Skin of body (tissue), 2 donors: Measurements from ENCODE around the gene DDR1. TPM values are rescaled to one million over a fixed set of nuclear protein-coding genes. Genes with fewer than 3 reads are reported as not detected.
"Not testable (repeated sequence)": the region's sequence is repeated elsewhere in the genome, so short reads cannot be mapped to it uniquely, and the experiment has no call there.

ENCODE experiments used
- DNase-seq: peaks from one replicate; lab custom pipeline; 2025; lab: John Stamatoyannopoulos, UW
- total RNA-seq: library from RNA; depleted of rRNA; stranded (reverse); fragments of >200 nt; gene quantifications from one replicate; pipeline ENCODE4 v1.2.3, GENCODE V29; 2014

DDR1 gene
- total RNA-seq: 59.3 TPM

DNA sequence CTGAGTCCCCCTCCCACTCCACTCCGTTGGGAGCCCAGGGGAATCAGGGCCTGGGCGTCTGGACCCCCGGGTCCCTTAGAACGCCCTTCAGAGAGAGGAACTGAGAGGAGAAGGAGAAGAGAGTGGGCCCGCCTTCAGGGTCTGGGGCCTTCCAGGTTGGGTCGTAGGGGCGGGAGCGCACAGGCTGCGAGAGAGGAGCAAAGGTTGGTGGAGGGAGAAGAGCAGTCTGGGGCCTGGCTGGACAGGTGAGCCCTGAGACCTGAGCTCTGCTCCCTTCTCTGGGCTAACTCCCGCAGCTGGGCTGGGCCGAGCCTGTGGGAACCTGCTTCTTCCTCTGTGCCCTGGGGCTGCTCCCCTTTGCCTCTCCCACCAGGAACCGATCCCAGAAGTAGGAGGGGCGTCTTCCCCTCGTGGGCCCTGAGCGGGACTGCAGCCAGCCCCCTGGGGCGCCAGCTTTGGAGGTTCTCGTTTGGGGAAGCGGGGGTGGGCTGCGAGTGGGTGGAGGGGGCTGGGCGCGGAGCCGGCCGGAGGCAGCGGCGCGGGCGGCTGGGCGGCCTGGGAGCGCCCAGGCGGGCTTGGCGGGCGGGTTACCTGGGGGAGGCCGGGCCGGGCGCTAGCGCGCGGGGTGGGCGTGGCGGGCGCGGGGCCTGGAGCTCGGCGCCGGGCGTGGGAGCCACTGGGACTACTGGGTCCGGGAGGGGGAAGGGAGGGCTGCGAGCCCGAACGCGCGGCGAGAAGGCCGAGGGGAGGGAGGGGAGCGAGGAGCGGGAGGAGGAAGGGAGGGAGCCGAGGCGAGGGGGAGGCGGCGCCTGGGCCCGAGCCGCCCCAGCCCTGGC is at the start of gene DDR1:
Gene DDR1 (plus strand): TSS at position 835 of the 836 bp plus-strand sequence. CDS start 4,211 bp downstream, outside the sequence.
- peak; percentile 65 for DNase-seq

DNA sequence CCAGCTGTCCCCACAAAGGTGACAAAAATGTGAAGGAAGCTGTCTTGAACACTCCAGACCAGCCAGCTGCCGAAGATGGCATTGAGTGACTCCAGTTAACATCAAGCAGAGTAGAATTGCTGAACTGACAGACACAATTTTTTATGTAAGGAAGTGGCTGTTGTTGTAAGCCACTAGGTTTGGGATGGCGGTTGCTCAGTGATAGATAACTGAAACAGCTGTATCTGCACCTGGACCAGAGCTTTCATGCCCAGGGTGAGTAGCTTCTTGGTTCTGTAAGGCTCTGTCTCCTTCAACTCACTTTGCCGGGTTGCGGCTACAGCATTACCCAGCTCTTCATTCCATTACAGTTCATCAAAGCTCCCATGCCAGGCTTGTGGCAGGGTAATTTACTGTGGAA is 49.7 kb upstream of the DDR1 start:
- DNase-seq: no peak

DNA sequence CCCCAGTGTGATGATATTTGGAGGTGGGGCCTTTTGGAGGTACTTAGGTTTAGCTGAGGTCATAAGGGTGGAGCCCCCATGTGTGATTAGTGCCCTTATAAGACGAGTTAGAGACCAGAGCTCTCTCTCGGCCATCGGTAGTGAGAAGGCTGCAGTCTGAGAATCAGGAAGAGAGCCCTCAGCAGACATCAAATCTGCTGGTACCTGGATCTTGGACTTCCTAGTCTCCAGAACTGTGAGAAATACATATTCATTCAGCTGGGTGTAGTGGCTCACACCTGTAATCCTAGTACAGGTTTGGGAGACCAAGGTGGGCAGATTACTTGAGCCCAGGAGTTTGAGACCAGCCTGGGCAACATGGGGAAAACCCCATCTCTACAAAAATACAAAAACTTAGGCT is 48.7 kb upstream of the DDR1 start:
- DNase-seq: no peak

- DNase-seq: no peak
These were observed 47.9 kb upstream of the DDR1 start for GRCh38 chr6:30836431-30836866.

DNA sequence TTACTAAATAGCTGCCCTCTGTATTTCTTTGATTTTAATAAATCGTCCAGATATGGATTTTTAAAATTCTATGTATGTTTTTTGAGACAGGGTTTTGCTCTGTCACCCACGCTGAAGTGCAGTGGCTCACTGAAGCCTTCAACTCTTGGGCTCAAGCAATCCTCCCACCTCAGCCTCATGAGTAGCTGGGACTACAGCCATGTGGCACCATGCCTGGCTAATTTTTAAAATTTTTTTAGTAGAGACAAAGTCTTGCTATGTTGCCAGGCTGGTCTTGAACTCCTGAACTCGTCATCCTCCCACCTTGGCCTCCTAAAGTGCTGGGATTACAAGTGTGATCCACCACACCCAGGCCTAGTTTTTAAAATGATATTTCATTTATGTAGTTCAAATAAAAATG is 47.4 kb upstream of the DDR1 start:
- DNase-seq: no peak

GRCh38 chr6:30837432-30837831 is 46.9 kb upstream of the DDR1 start:
- DNase-seq: no peak

DNA sequence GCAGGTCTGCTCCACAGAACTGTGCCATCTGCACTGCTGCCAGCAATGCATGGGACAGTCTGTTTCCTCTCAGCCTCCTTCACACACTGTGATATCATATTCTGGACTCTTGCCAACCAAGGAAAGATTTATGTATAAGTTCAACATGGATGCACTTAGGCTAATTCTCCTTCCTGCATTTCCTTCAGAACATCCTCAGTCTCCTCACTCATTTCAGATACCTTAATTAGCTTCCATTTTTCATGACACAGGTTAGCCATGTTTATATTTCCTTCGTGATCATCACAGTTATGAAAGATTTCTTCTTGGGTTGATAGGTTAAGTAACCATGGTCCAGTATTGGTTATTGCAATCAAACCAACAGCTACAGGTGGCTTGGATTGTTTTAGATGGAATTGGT is 46.4 kb upstream of the DDR1 start:
- DNase-seq: no peak

GRCh38 chr6:30839671-30840070 is 44.6 kb upstream of the DDR1 start:
- no peak for DNase-seq

GRCh38 chr6:30840084-30840934 is 44.0 kb upstream of the DDR1 start:
- no peak for DNase-seq

GRCh38 chr6:30840935-30841643 is 43.2 kb upstream of the DDR1 start:
- DNase-seq: no peak

DNA sequence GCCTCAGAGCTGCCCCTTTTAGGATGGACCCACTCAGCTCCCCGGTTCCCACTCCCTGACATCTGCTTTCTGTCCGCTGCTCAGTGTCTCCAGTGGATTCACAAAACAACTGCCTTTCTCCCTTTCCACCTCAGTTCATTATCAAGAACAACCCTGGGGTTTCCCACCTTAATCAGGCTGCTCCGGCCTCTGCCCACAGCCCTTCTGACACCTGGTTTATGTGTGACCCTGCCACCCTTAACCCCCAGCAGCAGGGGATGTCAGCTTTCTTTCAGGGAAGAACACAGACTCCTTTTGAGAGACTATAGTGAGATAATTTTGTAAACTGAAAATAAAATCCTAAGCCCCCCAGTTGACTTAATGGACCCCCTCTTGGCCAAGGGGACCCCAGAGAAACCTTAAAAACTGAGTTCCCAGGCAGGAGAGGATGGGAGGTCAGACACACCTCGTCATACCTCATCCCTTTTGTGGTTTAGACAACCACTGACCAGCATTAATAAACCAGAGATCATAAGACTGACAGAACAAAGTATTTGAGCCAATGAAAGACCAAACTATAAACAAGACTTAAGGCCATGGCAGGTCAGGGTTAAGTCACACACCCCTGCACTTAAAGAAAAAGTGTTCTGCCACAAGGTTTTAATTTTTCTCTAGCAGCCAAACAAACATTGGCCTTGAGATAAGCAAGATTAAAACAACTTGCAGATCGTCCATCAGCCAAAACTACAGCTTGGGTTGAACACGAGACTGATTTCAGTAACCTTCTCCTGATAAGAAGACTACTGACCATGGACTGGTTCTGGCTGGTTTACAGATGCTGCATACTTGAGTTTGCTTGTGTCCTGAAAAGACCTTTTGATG is 42.4 kb upstream of the DDR1 start:
- DNase-seq: no peak

GRCh38 chr6:30842754-30843610 is 41.3 kb upstream of the DDR1 start:
- no peak for DNase-seq

GRCh38 chr6:30843611-30843998 is 40.7 kb upstream of the DDR1 start:
- no peak for DNase-seq

- DNase-seq: no peak
These were observed 40.2 kb upstream of the DDR1 start for GRCh38 chr6:30844118-30844535.

DNA sequence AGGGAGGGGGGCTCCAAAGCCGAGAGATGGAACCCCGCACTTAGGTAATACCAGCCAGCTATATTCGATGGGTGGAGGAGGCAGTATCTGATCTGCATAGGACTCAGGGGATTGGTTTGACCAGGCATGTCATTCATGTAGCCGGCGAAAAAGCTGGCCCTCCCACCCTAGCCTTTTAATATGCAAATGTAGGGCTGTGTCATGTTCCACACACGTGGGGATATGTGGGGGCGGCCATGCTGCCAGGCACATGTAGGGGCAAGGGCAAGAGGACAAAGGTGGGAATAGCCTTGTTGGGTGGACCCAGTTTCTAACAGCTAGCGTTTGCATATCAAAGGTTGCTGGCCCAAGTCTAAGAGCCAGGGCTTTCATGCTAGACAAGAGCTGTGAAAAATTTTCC is 39.1 kb upstream of the DDR1 start:
- no peak for DNase-seq

DNA sequence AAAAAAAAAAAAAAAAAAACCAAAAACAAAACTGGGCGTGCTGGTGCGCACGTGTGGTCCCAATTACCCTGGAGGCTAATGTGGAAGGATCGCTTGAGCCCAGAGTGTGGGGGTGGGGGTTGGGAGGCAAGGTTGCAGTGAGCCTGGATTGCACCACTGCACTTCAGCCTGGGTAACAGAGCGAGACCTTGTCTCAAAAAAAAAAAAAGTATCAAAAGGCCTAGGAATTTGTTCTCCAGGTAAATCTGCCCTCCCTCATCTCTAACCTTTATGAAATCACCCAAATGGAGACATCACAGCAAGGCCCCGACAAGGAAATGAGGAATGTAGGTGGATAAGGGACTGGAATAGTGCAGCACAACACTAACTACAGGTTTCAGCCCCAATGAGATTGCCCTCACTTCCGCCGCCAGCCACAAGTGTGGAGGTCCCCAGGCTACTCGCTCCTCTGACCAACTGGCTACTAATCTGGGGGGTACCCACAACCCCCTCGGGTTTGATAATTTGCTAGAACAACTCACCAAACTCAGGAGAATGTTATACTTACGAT is 36.8 kb upstream of the DDR1 start:
- DNase-seq: no peak

DNA sequence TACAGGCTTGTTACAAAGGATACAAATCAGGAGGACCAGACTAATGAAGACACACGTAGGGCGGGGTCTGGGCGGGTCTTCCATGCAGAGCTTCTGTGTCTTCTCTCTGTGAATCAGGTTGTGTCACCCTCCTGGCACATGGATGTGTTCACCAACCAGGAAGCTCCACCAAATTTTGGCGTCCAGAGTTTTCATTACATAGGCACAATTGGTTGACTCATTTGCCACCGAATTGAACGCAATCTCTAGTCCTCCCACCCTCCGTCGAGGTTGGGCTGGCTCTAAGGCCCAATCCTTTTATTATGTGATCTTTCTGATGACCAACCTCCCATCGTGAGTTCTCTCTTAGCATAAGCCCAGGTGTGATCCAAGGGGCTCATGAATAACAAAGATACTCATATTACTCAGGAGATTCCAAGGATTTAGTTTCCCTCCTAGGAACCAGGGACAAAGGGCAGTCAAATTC is 36.3 kb upstream of the DDR1 start:
- DNase-seq: no peak

DNA sequence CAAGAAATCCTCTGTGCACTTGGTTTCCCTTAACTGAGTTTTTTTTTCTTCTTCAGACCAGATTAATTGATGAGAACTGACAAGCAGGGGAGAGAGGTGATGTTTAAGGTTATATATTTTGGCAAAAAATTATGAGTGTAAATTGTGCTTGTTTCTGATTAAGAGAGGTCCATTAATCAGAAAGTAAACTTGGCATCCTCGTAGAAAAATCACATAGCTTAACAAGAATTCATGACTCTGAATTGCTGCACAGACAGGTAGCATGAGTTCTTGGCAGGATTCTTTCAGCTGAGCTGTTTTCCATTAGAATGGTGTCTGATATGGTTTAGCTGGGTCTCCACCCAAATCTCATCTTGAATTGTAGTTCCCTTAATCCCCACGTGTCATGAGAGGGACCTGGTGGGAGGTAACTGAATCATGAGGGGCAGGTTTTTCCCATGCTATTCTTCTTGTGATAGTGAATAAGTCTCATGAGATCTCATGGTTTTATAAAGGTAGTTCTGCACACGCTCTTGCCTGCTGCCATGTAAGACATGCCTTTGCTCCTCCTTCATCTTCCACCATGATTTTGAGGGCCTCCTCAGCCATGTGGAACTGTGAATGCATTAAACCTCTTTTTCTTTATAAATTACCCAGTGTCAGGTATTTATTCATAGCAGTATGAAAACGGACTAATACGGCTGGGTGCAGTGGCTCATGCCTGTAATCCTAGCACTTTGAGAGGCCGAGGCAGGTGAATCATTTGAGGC is 34.2 kb upstream of the DDR1 start:
- no peak for DNase-seq

DNA sequence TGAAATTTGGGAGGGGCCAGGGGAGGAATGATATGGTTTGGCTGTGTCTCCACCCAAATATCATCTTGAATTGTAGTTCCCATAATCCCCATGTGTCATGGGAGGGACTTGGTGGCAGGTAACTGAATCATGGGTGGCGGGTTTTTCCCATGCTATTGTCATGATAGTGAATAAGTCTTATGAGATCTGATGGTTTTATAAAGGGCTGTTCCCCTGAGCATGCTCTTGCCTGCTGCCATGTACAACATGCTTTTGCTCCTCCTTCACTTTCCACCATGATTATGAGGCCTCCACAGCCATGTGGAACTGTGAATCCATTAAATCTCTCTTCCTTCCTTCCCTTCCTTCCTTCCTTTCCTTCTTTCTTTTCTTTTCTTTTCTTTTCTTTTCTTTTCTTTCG is 31.9 kb upstream of the DDR1 start:
- not testable (repeated sequence) for DNase-seq
